Lung (tissue), 12 donors: ENCODE measurements around the gene APBB2. TPM values are rescaled to one million over a fixed set of nuclear protein-coding genes. Genes with fewer than 3 reads are reported as not detected.

ENCODE experiments used
- ATAC-seq: fragments of 200-7000 bp; cut with Tn5 transposase; one replicate; pipeline ENCODE4 v1.9.1; 2020; ENCODE audit warnings: moderate number of reproducible peaks; ENCODE audit not compliant: insufficient read depth, low FRiP score
- DNase-seq, 3 donors: peaks; one replicate each; pipeline ENCODE4 v3.0.0-alpha.2; 2013 to 2017
- H3K27ac ChIP-seq, 2 donors: one replicate each; pipeline ENCODE4 v1.5.1; 2013; ENCODE audit warnings: mild to moderate bottlenecking in 2 of 2, moderate library complexity in 2 of 2, control low read depth in 1 of 2, inconsistent platforms in 1 of 2, low read depth in 1 of 2, low read length in 1 of 2
- H3K27me3 ChIP-seq, 3 donors: one replicate each; pipeline ENCODE4 v1.5.1; 2013; ENCODE audit warnings: low read length in 2 of 3; ENCODE audit not compliant: control insufficient read depth in 3 of 3, insufficient read depth in 3 of 3
- H3K36me3 ChIP-seq, 4 donors: one replicate each; pipeline ENCODE4 v1.5.1; 2013; ENCODE audit warnings: low read length in 4 of 4, mild to moderate bottlenecking in 1 of 4, moderate library complexity in 1 of 4; ENCODE audit not compliant: control insufficient read depth in 4 of 4, insufficient read depth in 4 of 4
- H3K4me1 ChIP-seq, 5 donors: one replicate each; pipeline ENCODE4 v1.5.1; 2013; ENCODE audit warnings: low read length in 5 of 5, mild to moderate bottlenecking in 2 of 5, moderate library complexity in 1 of 5; ENCODE audit not compliant: control insufficient read depth in 5 of 5, insufficient read depth in 5 of 5
- H3K4me3 ChIP-seq: one replicate; pipeline ENCODE4 v1.5.1; 2013; ENCODE audit warnings: mild to moderate bottlenecking, control low read depth, moderate library complexity
- H3K9ac ChIP-seq, 2 donors: one replicate each; pipeline ENCODE4 v1.5.1; 2013; ENCODE audit warnings: low read length in 2 of 2, control low read depth in 1 of 2; ENCODE audit not compliant: insufficient read depth in 1 of 2
- H3K9me3 ChIP-seq, 4 donors: one replicate each; pipeline ENCODE4 v1.5.1; 2013; ENCODE audit warnings: low read length in 3 of 4, mild to moderate bottlenecking in 1 of 4, moderate library complexity in 1 of 4; ENCODE audit not compliant: control insufficient read depth in 4 of 4, insufficient read depth in 3 of 4
- WGBS, 2 donors: extraction: QIAGEN DNeasy Blood & Tissue Kit; methylation state at CpG; one replicate each; pipeline ENCODE4 v1.1.7; 2013; 5-methylcytosine and 5-hydroxymethylcytosine counted together
- polyA plus RNA-seq, 2 donors: library from polyadenylated mRNA; stranded (reverse); fragments of 200-250 nt; gene quantifications; one replicate each; pipeline ENCODE4 v1.2.1, GENCODE V29; 2013
- total RNA-seq, 2 donors: library from RNA; depleted of rRNA in 1 of 2; stranded (reverse); fragments of >200 nt in 1 of 2; gene quantifications; one replicate each; pipeline ENCODE4 v1.2.1, GENCODE V29; 2014 to 2021
- TF ChIP-seq, protein P1 (sequence below): IDR thresholded peaks from 2 replicates; pipeline ENCODE4 v1.5.1; 2012; ENCODE audit warnings: mild to moderate bottlenecking; ENCODE audit errors: control extremely low read depth, extremely low read depth
- donor health status: control.
- donor health status: control.
- donor health status: Bipolar disorder and iron deficiency.
- donor health status: healthy.
- donor health status: DM: yes; HTN: yes; CAD: no.

The APBB2 gene
- total and polyA plus RNA-seq, 4 donors = 13.3 to 99.0 (median 40.4) TPM

DNA sequence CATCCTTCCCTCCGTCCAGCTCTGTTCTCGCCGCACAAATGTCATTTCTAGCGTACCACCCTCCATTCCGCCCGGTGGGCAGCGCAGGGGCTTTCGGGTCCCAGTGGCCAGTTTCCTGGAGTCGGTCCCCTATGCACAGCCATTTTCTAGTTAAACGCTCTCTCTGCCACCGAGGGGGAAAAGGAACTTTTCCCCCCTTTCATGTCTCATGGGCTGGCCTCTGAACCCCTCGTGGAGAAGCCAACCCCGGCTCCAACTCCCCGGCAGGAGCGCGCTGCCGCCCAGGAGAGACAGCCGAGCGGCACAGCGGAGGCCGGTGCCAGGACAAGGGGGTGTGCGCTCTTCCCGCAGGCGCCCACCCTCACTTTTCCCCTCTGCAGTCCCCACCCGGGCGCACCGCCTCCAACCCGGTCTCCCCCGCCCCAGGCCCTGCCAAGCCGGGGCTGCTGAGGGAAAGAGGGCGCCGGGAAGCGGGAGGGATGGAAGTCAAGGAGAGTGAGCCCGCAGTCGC lies 662 bp downstream of the APBB2 start:
- Histone ChIP-seq H3K36me3 (no peaks in the 10 kb centered on the region), H3K4me3 (peak overlapping the region; percentile 77), H3K4me1 (peaks cover 0 to 24% (median 14%) of the 10 kb centered on the region in 5 donors), H3K27me3 (no peaks in the 10 kb centered on the region), H3K9me3 (no peaks in the 10 kb centered on the region), H3K27ac (peak overlapping the region; percentile 81 to 84), H3K9ac (peak overlapping the region in 1 of 2 donors; percentile 76)
- ATAC-seq (peak; percentile 9), DNase-seq (peak; percentile 47 to 57 (median 50))
- TF ChIP-seq, protein P1, sequence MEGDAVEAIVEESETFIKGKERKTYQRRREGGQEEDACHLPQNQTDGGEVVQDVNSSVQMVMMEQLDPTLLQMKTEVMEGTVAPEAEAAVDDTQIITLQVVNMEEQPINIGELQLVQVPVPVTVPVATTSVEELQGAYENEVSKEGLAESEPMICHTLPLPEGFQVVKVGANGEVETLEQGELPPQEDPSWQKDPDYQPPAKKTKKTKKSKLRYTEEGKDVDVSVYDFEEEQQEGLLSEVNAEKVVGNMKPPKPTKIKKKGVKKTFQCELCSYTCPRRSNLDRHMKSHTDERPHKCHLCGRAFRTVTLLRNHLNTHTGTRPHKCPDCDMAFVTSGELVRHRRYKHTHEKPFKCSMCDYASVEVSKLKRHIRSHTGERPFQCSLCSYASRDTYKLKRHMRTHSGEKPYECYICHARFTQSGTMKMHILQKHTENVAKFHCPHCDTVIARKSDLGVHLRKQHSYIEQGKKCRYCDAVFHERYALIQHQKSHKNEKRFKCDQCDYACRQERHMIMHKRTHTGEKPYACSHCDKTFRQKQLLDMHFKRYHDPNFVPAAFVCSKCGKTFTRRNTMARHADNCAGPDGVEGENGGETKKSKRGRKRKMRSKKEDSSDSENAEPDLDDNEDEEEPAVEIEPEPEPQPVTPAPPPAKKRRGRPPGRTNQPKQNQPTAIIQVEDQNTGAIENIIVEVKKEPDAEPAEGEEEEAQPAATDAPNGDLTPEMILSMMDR = no peak
- WGBS, 2 donors = 1% methylated on average over 29 to 35 of the region's 35 CpGs

DNA sequence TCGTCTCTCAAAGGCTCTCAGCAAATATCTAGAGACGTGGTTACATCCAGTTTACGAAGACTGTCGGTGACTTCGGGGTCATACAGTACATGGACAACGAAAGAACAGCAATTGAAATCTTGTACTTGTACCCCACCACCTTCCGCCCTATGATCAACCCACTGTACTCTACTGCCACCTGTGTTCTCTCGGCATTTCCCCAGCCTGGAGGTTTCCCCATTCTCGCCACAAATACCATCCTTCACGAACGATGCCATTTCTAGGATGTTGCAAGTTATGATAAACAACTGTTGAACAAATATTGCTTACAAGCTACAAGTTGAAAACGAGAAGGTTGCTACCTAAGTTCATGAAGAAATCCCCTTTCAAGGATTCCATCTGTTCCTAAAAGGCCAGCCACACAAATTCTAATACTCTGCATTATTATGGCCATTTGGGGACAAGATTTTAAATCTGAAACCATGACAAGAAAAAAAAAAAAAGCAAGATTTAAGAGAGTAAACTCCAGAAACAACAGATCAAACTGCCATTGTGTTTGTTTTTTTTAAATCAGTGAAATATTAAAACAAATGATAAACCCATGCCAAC lies 1.6 kb downstream of the APBB2 start:
- 13 to 22% methylated on average over 12 of the region's 12 CpGs for WGBS, 2 donors
- no peak for ATAC-seq
- Histone ChIP-seq H3K27ac (no peak overlapping the region), H3K36me3 (no peaks in the 10 kb centered on the region), H3K27me3 (no peaks in the 10 kb centered on the region), H3K9me3 (no peaks in the 10 kb centered on the region), H3K4me1 (peaks cover 0 to 24% (median 14%) of the 10 kb centered on the region in 5 donors), H3K9ac (peak overlapping the region in 1 of 2 donors; percentile 76), H3K4me3 (no peak overlapping the region)
- DNase-seq = peak; percentile 47 to 81 (median 64)
- TF ChIP-seq, protein P1 = peak; percentile 36

DNA sequence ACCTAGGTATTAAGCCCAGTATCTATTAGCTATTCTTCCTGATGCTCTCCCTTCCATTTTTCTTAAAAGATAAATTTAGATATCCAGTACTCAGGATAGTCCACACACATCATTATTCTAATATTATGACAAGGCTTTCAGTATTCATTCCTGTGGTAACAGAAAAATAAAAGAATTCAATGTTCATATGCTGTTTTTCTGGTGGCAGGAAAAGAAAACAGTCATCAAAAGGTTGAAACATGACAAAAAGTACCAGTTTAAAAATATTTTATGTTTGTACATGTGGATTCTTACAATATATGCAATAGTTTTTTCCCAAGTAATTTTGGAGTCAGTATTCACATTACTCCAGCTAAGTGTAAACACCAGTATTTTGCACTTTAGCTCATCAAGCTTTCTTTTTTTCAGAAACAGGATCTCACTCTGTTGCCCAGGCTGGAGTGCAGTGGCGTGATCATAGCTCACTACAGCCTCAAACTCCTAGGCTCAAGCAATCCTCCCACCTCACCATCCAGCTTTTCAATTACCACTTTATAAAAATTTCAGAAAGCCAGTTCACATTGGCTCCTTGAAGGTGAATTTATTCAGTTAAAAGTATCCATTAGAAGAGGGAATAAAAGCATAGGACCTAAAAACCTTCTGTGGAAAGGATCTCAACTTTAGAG lies 2.3 kb downstream of the APBB2 start:
- Histone ChIP-seq H3K4me3 (no peak overlapping the region), H3K27me3 (no peaks in the 10 kb centered on the region), H3K36me3 (no peaks in the 10 kb centered on the region), H3K9ac (peak overlapping the region in 1 of 2 donors; percentile 33), H3K27ac (no peak overlapping the region), H3K9me3 (no peaks in the 10 kb centered on the region), H3K4me1 (peaks cover 0 to 21% (median 14%) of the 10 kb centered on the region in 5 donors)
- WGBS, 2 donors = 85 to 91% methylated on average over 1 of the region's 1 CpG
- ATAC-seq (no peak), DNase-seq (no peak)
- TF ChIP-seq, protein P1 = no peak
